ENCODE measurements around the gene ARMH1.

ARMH1 gene

GRCh38 chr1:44631647-44632539, 42.6 kb upstream of the ARMH1 start:
- Histone ChIP-seq H3K9me3 (no peaks in the 10 kb centered on the region), H3K27me3 (no peaks in the 10 kb centered on the region), H3K4me3 (ENCODE audit: low read depth in 1 of 2, low read length in 1 of 2) (peak overlapping the region; percentile 67 to 91), H3K27ac (peak overlapping the region; percentile 94), H3K36me3 (peaks cover 23% of the 10 kb centered on the region), H3K4me1 (ENCODE audit: control insufficient read depth in 1 of 2, insufficient read depth in 1 of 2, low read depth in 1 of 2, low read length in 1 of 2) (peaks cover 22 to 26% of the 10 kb centered on the region in 2 experiments)
- TF ChIP-seq CTCF (IDR thresholded peaks at IDR 0.05), result peak; percentile 24

GRCh38 chr1:44632598-44632997, 41.9 kb upstream of the ARMH1 start:
- H3K36me3 ChIP-seq, result peaks cover 30% of the 10 kb centered on the region
- H3K9me3 ChIP-seq, result no peaks in the 10 kb centered on the region
- H3K4me3 ChIP-seq (ENCODE audit: low read depth in 1 of 2, low read length in 1 of 2), result peak overlapping the region; percentile 67 to 91
- TF ChIP-seq CTCF (IDR thresholded peaks at IDR 0.05), result no peak
- H3K27me3 ChIP-seq, result no peaks in the 10 kb centered on the region
- peak overlapping the region; percentile 94 for H3K27ac ChIP-seq
- H3K4me1 ChIP-seq (ENCODE audit: control insufficient read depth in 1 of 2, insufficient read depth in 1 of 2, low read depth in 1 of 2, low read length in 1 of 2), result peaks cover 22 to 26% of the 10 kb centered on the region in 2 experiments

DNA sequence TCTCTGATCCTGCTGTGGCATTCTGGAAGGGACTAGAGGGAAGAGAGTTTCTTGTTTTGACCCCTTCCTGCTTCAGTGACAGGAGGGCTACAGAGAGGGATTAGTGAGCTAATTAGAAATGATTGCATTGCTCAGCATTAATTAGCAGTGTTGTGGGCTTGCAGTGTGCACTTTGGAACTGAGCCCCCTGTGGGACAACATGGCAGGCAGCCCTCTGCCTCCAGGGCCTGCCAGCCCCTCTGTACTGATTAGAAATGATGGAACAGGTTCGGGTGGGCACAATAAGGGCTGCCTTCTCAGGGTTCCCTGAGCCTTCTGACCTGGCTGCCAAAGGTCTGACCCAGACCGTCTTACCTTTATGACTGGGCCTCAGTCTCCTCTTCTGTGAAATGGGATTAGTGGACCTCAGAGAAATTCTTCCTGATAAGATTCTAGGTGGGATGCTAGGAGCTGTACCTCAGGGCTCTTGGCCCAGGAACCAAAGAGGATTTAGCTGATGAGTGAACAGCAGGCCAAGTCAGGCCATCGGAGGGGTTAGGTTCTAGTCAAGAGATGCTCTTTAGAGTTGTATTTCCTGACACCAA, 39.8 kb upstream of the ARMH1 start:
- TF ChIP-seq CTCF (IDR thresholded peaks at IDR 0.05), result no peak
- H3K4me1 ChIP-seq (ENCODE audit: control insufficient read depth in 1 of 2, insufficient read depth in 1 of 2, low read depth in 1 of 2, low read length in 1 of 2), result peaks cover 22 to 26% of the 10 kb centered on the region in 2 experiments
- no peaks in the 10 kb centered on the region for H3K27me3 ChIP-seq
- H3K36me3 ChIP-seq, result peaks cover 51% of the 10 kb centered on the region
- H3K4me3 ChIP-seq (ENCODE audit: low read depth in 1 of 2, low read length in 1 of 2), result no peak overlapping the region
- H3K9me3 ChIP-seq, result no peaks in the 10 kb centered on the region
- H3K27ac ChIP-seq, result no peak overlapping the region

DNA sequence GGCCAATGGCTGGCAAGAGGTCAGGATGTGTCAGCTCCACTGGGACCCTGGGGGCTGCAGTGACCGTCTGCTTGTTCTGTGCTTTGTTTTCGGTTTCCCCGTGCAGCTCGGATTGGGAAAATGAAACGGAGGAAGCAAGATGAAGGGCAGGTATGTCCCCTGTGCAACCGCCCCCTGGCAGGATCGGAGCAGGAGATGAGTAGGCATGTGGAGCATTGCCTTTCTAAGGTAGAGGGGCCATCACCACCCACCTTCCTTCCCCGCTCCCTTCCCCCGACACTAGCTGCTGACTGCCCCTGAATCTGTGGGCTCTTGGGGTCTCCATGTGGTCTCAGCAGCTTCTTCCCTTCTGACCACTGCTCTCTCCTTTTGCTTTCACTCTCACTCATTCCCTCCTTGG, 39.1 kb upstream of the ARMH1 start:
- H3K4me1 ChIP-seq (ENCODE audit: control insufficient read depth in 1 of 2, insufficient read depth in 1 of 2, low read depth in 1 of 2, low read length in 1 of 2), result peaks cover 22 to 26% of the 10 kb centered on the region in 2 experiments
- TF ChIP-seq CTCF (IDR thresholded peaks at IDR 0.05), result no peak
- no peaks in the 10 kb centered on the region for H3K9me3 ChIP-seq
- no peak overlapping the region for H3K27ac ChIP-seq
- H3K4me3 ChIP-seq (ENCODE audit: low read depth in 1 of 2, low read length in 1 of 2), result no peak overlapping the region
- no peaks in the 10 kb centered on the region for H3K27me3 ChIP-seq
- H3K36me3 ChIP-seq, result peaks cover 59% of the 10 kb centered on the region

DNA sequence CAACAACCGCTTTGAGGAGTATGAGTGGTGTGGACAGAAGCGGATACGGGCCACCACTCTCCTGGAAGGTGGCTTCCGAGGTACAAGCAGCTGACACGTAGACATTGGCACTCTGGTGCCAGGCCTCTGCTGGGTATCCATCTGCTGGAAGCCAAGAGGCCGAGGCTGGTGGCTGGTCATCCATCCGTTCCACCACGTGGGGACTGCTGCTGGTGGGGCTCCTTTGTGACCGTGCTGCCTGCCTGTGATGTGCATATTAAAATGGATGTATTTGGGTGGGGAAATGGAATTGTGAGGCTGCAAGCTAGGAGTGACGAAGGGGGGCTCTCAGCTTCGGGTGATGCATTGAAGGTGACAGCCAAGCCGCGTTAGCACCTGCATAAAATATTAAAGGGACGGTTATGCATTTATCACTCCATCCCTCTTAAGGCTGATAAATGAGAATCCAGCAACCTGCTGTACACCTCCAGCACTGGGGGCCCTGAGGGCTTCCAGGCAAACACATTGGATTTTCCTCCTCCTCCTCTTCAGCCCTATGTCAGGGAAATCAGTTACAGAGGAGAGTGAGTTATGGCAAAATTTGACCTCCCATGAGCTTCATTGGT, 38.3 kb upstream of the ARMH1 start:
- H3K27ac ChIP-seq, result no peak overlapping the region

More for the DNA sequence above, 38.3 kb upstream of the ARMH1 start:
- no peak overlapping the region for H3K4me3 ChIP-seq (ENCODE audit: low read depth in 1 of 2, low read length in 1 of 2)
- peaks cover 66% of the 10 kb centered on the region for H3K36me3 ChIP-seq
- H3K4me1 ChIP-seq (ENCODE audit: control insufficient read depth in 1 of 2, insufficient read depth in 1 of 2, low read depth in 1 of 2, low read length in 1 of 2), result peaks cover 17 to 22% of the 10 kb centered on the region in 2 experiments
- no peaks in the 10 kb centered on the region for H3K27me3 ChIP-seq
- H3K9me3 ChIP-seq, result no peaks in the 10 kb centered on the region
- TF ChIP-seq CTCF (IDR thresholded peaks at IDR 0.05), result no peak
